GM18870 (cell line): ENCODE results near the gene PEX14.
A peak's percentile ranks its signal among the peaks of the same experiment; 100 is the strongest.
"Not testable (repeated sequence)": the region's sequence is repeated elsewhere in the genome, so short reads cannot be mapped to it uniquely, and the experiment has no call there.

Experiments used
- ATAC-seq: cut with Tn5 transposase; IDR thresholded peaks from one replicate; pipeline ENCODE4 v1.9.1; 2021; ENCODE audit warnings: moderate library complexity; ENCODE audit not compliant: unreplicated experiment

The PEX14 gene

DNA sequence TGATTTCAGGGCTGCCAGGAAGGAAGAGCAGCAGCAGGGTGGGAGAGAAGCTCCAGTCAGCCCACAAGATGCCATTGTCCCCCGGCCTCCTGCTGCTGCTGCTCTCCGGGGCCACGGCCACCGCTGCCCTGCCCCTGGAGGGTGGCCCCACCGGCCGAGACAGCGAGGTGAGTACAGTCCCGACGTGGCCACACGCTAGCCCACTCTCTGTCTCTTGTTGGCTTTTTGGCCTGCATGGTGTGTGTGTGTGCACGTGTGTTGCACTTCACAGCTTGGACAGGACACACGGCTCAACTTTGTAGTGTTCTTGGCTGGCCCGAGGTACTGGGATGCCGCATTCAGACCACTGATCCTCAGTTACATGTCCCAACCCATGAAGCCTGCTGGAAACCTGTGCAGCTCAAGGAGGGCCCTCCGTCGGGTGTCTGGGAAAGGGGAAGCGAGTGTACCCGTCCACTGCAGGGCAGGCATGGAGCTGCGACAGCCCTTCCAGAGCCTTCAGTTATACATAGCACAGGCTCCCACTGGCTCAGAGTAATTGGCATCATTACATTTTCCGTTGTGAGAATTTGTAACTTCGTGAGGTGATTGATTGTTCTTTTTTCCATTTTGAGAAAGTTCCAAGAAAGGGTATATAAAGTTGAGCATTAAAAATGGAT lies 24.5 kb upstream of the PEX14 start:
- no peak for ATAC-seq

DNA sequence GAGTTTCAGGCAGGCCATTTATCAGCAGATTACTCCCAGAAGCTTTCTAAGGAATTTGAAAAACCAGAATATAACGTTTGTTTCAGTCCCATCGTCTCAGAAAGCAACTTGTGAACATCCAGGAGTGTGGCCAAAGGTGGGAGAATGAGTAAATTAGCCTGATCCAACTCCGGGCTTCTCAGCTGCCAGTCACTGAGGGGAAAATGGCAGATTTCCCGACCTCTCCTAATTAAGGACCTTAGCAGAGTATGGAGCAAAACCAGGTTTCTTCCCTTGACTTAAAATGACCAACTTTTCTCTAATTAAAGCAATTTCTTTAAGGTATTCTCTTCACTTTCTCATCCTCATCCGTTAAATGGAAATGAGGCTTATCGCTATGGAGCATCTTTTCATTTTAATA lies 23.9 kb upstream of the PEX14 start:
- no peak for ATAC-seq

GRCh38 chr1:10451287-10451686 lies 23.5 kb upstream of the PEX14 start:
- ATAC-seq = no peak

DNA sequence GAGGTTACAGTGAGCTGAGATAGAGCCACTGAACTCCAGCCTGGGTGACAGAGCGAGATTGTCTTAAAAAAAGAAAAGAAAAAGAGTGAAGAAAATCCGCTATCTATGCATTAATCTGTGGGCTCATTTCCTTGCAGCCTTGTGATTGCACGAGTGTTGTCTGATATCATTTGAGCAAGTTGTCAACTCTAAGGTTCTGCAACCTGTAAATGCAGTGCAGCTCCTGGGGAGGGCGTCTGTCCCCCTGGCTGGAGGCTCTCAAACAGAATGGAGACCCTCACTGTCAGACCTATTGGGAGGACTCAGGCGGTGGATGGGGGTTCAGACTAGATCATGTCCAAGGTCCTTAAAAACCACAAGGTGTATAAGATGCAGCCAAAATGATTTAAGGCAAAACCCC lies 18.7 kb upstream of the PEX14 start:
- no peak for ATAC-seq

DNA sequence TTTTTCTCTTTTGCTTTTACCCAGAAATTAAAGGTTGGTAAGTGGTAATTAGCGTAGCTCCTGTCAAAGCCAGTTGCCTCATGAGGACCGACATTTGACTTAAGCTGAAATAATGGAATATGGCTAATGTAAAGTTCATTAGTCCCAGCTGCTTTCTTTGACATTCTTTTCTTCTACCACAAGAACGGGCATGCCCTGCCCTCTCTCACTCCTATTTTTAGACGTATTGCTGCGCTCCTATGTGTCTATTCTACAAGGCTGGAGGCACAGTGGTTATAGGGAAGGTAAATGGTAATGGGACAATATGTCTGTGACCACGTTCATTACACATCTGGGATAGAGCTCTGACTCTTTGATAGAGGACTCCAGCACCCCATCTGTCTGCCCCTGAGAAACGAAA lies 18.1 kb upstream of the PEX14 start:
- ATAC-seq = no peak

- not testable (repeated sequence) for ATAC-seq
Measured at GRCh38 chr1:10457462-10457861, 17.3 kb upstream of the PEX14 start.

DNA sequence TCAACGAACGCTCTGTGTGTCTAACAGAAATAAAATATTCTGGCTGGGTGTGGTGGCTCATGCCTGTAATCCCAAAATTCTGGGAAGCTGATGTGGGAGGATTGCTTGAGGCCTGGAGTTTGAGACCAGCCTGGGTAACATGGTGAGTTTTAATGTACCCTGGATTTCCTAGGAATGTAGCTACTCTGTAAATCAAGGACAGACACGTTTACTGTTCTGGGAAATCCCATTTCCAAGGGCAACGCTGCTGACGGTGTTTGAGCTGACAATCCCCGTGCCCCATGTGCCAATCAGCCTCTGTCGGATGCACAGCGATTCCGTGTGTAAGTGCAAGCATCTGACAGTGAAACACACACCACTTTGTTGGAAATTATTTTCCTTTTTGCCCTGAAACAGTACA lies 16.9 kb upstream of the PEX14 start:
- ATAC-seq = no peak

DNA sequence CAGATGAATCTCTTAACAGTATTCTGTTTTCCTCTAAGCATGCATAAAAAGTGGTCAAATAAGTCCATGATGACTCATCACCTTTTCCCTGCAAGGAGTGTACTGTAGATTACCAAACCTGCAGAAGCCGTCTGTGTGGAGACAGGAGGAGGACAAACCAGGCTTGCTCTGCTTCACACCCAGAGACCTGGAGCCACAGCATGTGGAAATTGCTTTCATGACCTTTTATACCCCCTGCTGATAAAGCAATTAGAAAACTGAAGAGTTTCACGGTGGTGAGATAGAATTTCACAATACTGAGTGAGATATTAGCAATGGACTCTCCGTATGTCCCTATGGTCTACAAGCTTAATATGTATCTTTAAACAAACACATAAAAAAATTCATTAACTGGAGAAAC lies 15.6 kb upstream of the PEX14 start:
- no peak for ATAC-seq

GRCh38 chr1:10467078-10467477 lies 7.7 kb upstream of the PEX14 start:
- no peak for ATAC-seq

DNA sequence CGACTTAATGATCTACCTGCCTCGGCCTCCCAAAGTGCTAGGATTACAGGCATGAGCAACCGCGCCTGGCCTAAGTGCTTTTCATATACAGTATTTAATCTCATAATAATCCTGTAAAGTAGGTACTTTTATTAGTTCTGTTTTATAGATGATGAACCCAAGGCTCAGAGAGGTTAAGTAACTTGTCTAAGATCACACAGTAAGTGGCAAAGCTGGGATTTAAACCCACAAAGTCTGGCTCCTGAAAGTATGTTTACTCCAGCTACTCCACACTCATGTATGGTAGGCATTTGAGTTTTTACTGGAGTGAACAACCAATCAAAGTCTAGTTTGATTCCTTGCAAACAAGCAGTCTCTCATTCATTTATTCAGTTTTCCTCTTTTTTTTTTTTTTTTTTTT lies 4.7 kb upstream of the PEX14 start:
- ATAC-seq = no peak

DNA sequence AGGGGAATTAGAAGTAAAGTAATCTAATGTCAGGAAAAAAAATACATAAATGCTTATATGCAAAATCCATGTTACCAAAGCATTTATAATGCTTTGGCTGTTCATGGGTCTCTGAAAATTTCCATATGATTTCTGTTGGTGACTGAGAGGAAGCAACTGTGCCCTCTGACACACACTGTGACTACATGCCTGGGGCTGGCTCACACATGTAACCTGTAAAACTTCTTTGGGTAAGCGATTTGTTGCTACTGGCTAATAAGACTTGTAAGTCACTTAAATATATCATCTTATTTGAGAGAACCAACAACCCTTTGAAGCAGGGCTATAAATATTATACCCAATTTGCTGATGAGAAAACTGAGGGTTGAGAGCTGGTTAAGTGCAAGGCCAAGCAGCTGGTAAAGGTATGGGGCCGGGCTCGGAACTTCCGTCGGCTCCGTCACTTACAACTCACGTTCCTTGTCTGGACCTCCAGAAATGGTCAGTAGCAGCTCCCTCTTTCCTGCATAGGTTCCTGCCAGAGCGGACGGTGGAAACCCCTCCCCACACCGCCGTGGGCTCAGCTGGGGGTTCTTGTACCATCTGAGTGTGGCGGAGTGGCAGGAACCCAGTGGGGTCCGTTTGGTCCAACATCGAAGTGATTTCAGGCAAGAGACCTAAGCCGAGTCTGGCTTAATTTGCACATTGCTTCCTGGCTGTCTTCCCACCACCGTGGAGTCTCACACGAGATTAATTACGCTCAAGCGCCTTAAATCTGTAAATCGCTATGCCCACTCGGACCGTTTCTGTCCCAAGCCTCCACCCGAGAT lies 3.1 kb upstream of the PEX14 start:
- ATAC-seq = no peak

GRCh38 chr1:10472220-10473144 lies 2.3 kb upstream of the PEX14 start, which contains the start of gene DFFA:
Gene DFFA, minus strand, starts transcription at chr1:10472529. Its CDS starts 71 bp downstream, at chr1:10472458.
- ATAC-seq = peak; percentile 64

DNA sequence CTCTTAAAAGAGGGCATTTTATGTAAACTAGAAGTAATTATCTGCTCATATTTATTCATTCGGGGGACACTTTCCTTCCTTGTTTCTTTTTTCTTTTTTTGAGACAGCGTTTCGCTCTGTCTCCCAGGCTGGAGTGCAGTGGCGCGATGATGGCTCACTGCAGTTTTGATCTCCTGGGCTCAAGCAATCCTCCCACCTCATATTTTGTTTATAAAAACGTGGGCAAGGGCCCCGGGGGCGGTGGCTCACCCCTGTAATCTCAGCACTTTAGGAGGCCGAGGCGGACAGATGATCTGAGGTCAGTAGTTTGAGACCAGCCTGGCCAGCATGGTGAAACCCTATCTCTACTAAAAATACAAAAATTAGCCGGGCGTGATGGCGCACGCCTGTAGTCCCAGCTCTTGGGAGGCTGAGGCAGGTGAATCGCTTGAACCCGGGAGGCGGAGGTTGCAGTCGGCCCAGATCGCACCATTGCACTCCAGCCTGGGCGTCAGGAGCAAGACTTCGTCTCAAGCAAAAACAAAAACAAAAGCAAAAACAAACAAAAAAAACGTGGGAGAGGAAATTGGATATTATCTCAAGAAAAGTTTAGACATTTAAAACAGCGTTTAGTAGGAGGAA lies 1.5 kb upstream of the PEX14 start:
- ATAC-seq = no peak

DNA sequence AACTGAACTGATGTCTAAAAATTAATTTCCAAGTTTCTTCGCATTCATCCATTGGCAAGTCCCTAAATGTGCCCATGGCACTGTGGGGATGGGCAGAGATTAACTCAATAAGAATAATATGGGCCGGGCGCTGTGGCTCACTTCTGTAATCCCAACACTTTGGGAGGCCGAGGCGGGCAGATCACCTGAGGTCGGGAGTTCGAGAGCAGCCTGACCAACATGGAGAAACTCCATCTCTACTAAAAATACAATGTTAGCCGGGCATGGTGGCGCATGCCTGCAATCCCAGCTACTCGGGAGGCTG lies 489 bp upstream of the PEX14 start:
- not testable (repeated sequence) for ATAC-seq

GRCh38 chr1:10475510-10475909 lies 760 bp downstream of the PEX14 start:
- no peak for ATAC-seq

- ATAC-seq = no peak
Measured at GRCh38 chr1:10479296-10479695, 4.5 kb downstream of the PEX14 start.

- no peak for ATAC-seq
Measured at GRCh38 chr1:10480614-10481013, 5.9 kb downstream of the PEX14 start.

GRCh38 chr1:10484521-10484920 lies 9.8 kb downstream of the PEX14 start:
- no peak for ATAC-seq

GRCh38 chr1:10489291-10490055 lies 14.7 kb downstream of the PEX14 start:
- ATAC-seq = no peak

DNA sequence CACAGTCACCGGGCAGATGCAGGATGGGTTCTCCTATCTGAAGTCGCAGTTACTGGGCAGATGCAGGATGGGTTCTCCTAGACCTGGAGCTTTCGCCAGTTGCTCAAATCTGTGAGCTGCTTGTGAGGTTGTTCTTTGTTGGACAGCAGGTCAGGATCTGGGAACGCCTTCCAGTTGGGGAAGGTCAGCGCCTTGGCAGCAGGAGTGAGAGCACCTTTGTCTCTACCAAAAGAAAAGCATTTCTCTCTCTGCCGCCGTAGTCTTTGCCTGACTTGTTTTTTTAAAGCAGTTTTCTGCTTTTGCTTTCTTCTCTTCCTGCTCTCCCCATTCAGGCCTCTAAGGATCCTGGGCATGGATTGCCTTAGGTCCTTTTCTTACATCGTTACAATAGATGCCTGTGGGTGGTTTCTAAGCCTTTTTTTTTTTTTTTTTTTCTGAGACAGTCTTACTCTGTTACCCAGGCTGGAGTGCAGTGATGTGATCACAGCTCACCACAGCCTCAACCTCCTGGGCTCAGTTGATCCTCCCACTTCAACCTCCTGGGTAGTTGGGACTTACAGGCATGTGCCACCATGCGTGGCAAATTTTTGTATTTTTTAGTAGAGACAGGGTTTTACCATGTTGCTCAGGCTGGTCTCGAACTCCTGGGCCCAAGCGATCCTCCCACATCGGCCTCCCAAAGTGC lies 15.7 kb downstream of the PEX14 start:
- ATAC-seq = no peak
